Measurements from ENCODE around the gene CIP2A. TPM values are rescaled to one million over a fixed set of nuclear protein-coding genes. Genes with fewer than 3 reads are reported as not detected.
A peak's percentile ranks its signal among the peaks of the same experiment; 100 is the strongest.
"Not testable (repeated sequence)": the region's sequence is repeated elsewhere in the genome, so short reads cannot be mapped to it uniquely, and the experiment has no call there.

CIP2A gene
- 17.1 and 28.9 TPM in 2 replicates for total RNA-seq

DNA sequence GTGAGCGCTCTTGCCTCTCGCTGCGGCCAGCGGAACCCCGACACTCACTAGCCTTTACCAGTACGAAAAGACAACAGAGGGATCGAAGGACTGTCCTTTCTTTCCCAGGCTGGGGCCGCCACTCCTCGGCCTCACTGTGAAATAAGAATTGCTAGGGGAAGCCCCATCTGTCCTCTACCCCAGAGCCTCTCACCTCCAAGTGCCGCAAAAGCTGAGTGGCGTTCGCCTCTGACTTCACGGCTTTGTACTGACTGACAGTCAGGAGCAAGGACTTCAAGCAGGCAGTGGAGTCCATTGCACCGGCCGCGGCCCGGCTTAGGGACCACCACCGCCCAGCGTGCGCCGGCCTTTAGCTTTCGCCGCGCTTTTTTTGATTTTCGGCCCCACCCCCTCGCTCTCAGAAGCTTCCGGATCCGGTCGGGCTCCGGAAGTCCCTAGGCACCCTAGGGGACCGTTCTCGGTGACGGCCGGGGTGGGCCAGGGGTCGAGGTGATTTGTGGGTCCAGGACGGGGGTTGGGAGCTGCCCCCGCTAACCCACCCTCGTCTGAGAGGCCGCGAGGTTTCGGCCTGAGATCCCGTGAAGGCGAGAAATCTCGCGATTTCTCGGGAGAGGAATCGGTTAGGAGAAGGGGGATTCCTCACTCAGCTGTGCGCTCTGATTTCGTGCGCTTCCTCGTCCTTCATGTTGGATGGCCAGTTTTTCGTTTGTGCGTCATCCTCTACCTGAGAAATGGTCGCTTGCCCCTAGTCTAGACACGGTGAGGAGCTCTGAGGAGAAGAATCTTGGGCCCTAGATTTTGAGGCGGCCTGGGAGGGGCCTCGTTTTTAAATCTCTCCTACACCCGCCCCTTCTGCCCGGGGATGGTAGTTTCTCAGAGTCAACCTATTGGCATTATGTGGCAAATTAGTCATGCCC lies at the start of gene CIP2A, which contains the start of gene DZIP3:
Gene CIP2A, minus strand, starts transcription at position 358 of the 917 bp plus-strand sequence. Its CDS starts 63 bp downstream, at position 295.
Gene DZIP3, plus strand, starts transcription at position 642 of the 917 bp plus-strand sequence. CDS start 15,685 bp downstream, outside the sequence.
- TF ChIP-seq, protein P1, sequence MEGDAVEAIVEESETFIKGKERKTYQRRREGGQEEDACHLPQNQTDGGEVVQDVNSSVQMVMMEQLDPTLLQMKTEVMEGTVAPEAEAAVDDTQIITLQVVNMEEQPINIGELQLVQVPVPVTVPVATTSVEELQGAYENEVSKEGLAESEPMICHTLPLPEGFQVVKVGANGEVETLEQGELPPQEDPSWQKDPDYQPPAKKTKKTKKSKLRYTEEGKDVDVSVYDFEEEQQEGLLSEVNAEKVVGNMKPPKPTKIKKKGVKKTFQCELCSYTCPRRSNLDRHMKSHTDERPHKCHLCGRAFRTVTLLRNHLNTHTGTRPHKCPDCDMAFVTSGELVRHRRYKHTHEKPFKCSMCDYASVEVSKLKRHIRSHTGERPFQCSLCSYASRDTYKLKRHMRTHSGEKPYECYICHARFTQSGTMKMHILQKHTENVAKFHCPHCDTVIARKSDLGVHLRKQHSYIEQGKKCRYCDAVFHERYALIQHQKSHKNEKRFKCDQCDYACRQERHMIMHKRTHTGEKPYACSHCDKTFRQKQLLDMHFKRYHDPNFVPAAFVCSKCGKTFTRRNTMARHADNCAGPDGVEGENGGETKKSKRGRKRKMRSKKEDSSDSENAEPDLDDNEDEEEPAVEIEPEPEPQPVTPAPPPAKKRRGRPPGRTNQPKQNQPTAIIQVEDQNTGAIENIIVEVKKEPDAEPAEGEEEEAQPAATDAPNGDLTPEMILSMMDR (IDR thresholded peaks at IDR 0.05; ENCODE audit: insufficient read depth, low read depth, low read length), result peak; percentile 4
- peak within 1 kb of the TSS; percentile 95 for H3K4me3 ChIP-seq (ENCODE audit: low read depth, low read length)
- DNase-seq (ENCODE audit: low read depth), result peak; percentile 94

GRCh38 chr3:108629974-108630373 lies 40.7 kb upstream of the CIP2A start:
- DNase-seq (ENCODE audit: low read depth), result no peak
- no peak overlapping the region for H3K4me3 ChIP-seq (ENCODE audit: low read depth, low read length)
- TF ChIP-seq, protein P1 (IDR thresholded peaks at IDR 0.05; ENCODE audit: insufficient read depth, low read depth, low read length), result no peak

DNA sequence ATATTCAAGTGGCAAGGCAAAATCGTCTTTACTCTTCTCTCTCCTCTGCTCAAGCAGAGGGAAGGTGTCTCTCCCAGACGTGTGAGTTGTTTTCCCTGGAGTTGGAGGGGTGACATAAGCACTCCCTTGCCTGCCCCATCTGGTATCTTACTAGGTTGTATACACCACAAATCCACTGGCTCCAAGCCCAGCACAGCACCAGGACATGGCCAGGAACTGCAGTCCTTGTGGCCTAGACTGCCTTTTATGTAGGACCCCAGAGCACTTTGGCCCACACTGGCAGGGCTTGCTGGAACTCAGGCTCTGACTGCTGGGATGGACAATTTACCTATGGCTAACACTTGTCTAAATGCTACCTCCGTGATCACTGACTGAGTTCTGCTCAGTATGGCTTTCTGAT lies 34.3 kb upstream of the CIP2A start:
- H3K4me3 ChIP-seq (ENCODE audit: low read depth, low read length), result no peak overlapping the region
- TF ChIP-seq, protein P1 (IDR thresholded peaks at IDR 0.05; ENCODE audit: insufficient read depth, low read depth, low read length), result no peak
- peak; percentile 48 for DNase-seq (ENCODE audit: low read depth)

DNA sequence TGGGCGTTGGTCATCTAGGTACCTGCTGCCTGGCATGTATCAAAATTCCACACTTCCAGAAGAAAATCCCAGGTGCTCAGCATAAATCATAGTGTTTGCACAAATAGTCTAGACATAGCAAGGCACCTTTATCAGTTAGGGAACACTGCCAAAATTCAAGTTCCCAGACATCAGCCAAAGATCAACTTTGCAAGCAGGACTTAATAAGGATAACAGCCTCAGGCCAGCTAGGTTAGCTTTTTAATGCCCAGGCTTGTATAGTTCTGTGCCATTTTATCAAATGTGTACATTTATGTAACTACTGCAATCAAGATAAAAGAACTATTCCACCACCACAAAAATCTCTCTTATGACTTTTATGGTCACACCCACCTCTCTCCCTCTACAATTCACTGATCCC lies 31.0 kb upstream of the CIP2A start:
- TF ChIP-seq, protein P1 (IDR thresholded peaks at IDR 0.05; ENCODE audit: insufficient read depth, low read depth, low read length), result no peak

DNA sequence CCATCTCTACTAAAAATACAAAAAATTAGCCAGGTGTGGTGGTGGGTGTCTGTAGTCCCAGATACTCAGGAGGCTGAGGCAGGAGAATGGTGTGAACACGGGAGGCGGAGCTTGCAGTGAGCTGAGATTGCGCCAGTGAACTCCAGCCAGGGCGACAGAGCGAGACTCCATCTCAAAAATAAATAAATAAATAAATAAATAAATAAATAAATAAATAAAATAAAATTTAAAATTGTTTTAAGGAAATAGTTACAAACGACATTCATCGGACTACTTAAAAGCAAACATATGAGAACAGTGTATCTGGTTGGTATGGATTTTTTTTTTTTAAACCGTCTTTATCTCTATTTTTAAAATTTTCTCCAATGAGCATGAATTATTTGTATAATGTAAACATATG lies 26.9 kb upstream of the CIP2A start:
- H3K4me3 ChIP-seq (ENCODE audit: low read depth, low read length); DNase-seq (ENCODE audit: low read depth): not testable (repeated sequence)

More for the DNA sequence above, 31.0 kb upstream of the CIP2A start:
- DNase-seq (ENCODE audit: low read depth), result peak; percentile 48
- no peak overlapping the region for H3K4me3 ChIP-seq (ENCODE audit: low read depth, low read length)

DNA sequence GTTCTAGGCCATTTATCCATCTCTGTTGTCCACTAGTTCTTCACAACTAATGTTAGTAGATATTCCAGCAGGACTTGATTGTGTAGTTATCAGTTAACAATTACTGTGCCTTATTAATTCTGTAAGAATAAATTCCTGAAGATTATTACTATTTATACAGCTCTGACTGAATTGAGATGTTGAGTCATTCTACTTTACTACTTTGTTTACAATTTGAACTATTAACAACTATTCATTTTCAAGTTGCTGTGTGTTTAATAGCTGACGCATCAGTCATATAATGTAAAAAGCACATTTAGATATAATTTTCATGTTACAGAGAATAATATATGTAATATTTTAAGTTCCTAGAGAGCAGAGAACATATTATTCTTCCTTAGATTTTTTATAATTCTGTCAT lies 21.4 kb upstream of the CIP2A start:
- DNase-seq (ENCODE audit: low read depth), result no peak
- H3K4me3 ChIP-seq (ENCODE audit: low read depth, low read length), result no peak overlapping the region
- TF ChIP-seq, protein P1 (IDR thresholded peaks at IDR 0.05; ENCODE audit: insufficient read depth, low read depth, low read length), result no peak

- no peak for DNase-seq (ENCODE audit: low read depth)
- H3K4me3 ChIP-seq (ENCODE audit: low read depth, low read length), result no peak overlapping the region
- TF ChIP-seq, protein P1 (IDR thresholded peaks at IDR 0.05; ENCODE audit: insufficient read depth, low read depth, low read length), result no peak
Measured at GRCh38 chr3:108608750-108609149, 19.5 kb upstream of the CIP2A start.
